K562 (cell line): Measurements from ENCODE around the gene UTP25. TPM values are rescaled to one million over a fixed set of nuclear protein-coding genes. Genes with fewer than 3 reads are reported as not detected.

Experiments
- CCNT2 ChIP-seq: IDR thresholded peaks from 2 replicates; pipeline ENCODE4 v1.6.1; 2011; ENCODE audit warnings: borderline replicate concordance, low read depth, mild to moderate bottlenecking, moderate library complexity, mixed read lengths, low read length; ENCODE audit not compliant: insufficient read length; ENCODE audit errors: extremely low read depth
- CTCF ChIP-seq, 3 experiments: IDR thresholded peaks in 2 of 3; conservative IDR thresholded peaks in 1 of 3; 2 replicates each; pipeline ENCODE4 v1.5.1; 2011 to 2012; ENCODE audit warnings: low read length in 3 of 3, mild to moderate bottlenecking in 3 of 3, control low read depth in 2 of 3, improper control_type of control experiment in 1 of 3, inconsistent platforms in 1 of 3, low read depth in 1 of 3, mixed read lengths in 1 of 3, moderate library complexity in 1 of 3; ENCODE audit not compliant: insufficient read depth in 2 of 3
- E2F6 ChIP-seq, 2 experiments: IDR thresholded peaks; 2 replicates each; pipeline ENCODE4 v1.6.1; 2011; ENCODE audit warnings: borderline replicate concordance in 1 of 2, control low read depth in 1 of 2, low read depth in 1 of 2, low read length in 1 of 2, mild to moderate bottlenecking in 1 of 2, mixed read lengths in 1 of 2, moderate library complexity in 1 of 2; ENCODE audit not compliant: insufficient read depth in 1 of 2, insufficient read length in 1 of 2, poor library complexity in 1 of 2, severe bottlenecking in 1 of 2; ENCODE audit errors: extremely low read depth in 1 of 2
- ELK1 ChIP-seq: sonication (generic); formaldehyde crosslinking; IDR thresholded peaks from 2 replicates; pipeline ENCODE4 v1.8.1; 2022; ENCODE audit warnings: missing genetic modification reagents
- ILF3 ChIP-seq: fragments of 450-650 bp; IDR thresholded peaks from 2 replicates; pipeline ENCODE4 v1.6.1; 2018; ENCODE audit warnings: antibody characterized with exemption, mild to moderate bottlenecking, moderate library complexity, borderline replicate concordance
- KAT8 ChIP-seq: fragments of 450-650 bp; IDR thresholded peaks from 2 replicates; pipeline ENCODE4 v1.6.1; 2016; ENCODE audit warnings: low read depth, mild to moderate bottlenecking
- KDM5B ChIP-seq: fragments of 200-600 bp; sonication (generic); IDR thresholded peaks from 2 replicates; pipeline ENCODE4 v1.6.1; 2012; ENCODE audit warnings: low read depth, mild to moderate bottlenecking, moderate library complexity, low read length, control low read depth, inconsistent platforms; ENCODE audit not compliant: insufficient replicate concordance
- NFE2L1 ChIP-seq: fragments of 450-650 bp; IDR thresholded peaks from 2 replicates; pipeline ENCODE4 v1.6.1; 2016; ENCODE audit warnings: missing genetic modification characterization, low read depth, mild to moderate bottlenecking, missing compliant biosample characterization, moderate library complexity, borderline replicate concordance
- PYGO2 ChIP-seq: fragments of 450-650 bp; IDR thresholded peaks from 2 replicates; pipeline ENCODE4 v1.6.1; 2016; ENCODE audit warnings: mild to moderate bottlenecking, missing genetic modification characterization, moderate library complexity, missing compliant biosample characterization
- RUNX1 ChIP-seq: sonication (generic); IDR thresholded peaks from 2 replicates; pipeline ENCODE4 v1.6.1; 2016; ENCODE audit warnings: antibody characterized with exemption, low read depth
- TBL1XR1 ChIP-seq, 2 experiments: IDR thresholded peaks; 2 replicates each; pipeline ENCODE4 v1.6.1; 2012; ENCODE audit warnings: improper control_type of control experiment in 2 of 2, low read length in 2 of 2, mild to moderate bottlenecking in 1 of 2
- ZBTB11 ChIP-seq, 3 experiments: fragments of 200-800 bp in 1 of 3; fragments of 250-450 bp in 1 of 3; fragments of 450-650 bp in 1 of 3; sonication (Bioruptor Pico) in 1 of 3; sonication (Bioruptor generic) in 1 of 3; formaldehyde crosslinking in 1 of 3; IDR thresholded peaks; 2 replicates each; pipeline versions ENCODE4 v1.6.1 to v1.8.0; 2016 to 2022; ENCODE audit warnings: mild to moderate bottlenecking in 2 of 3, missing genetic modification characterization in 2 of 3, missing compliant biosample characterization in 1 of 3, moderate library complexity in 1 of 3
- ZNF165 ChIP-seq: fragments of 250-450 bp; sonication (Bioruptor Pico); IDR thresholded peaks from 2 replicates; pipeline ENCODE4 v1.4.0; 2020; ENCODE audit warnings: borderline replicate concordance
- ZNF239 ChIP-seq: fragments of 250-450 bp; sonication (Bioruptor Pico); IDR thresholded peaks from 2 replicates; pipeline ENCODE4 v1.4.0; 2020; ENCODE audit warnings: mild to moderate bottlenecking
- ZNF644 ChIP-seq: fragments of 200-800 bp; sonication (Bioruptor generic); IDR thresholded peaks from 2 replicates; pipeline ENCODE4 v1.6.1; 2016; ENCODE audit warnings: low read depth, missing genetic modification characterization, missing compliant biosample characterization
- polyA plus RNA-seq, 8 experiments: library from polyadenylated mRNA; depleted of rRNA in 4 of 8; stranded (reverse) in 5 of 8; unstranded in 3 of 8; fragments of >200 nt; fragmentation: Nextera tagmentation in 2 of 8; fragmentation: Illumina TruSeq in 1 of 8; extraction: Ambion mirVana in 2 of 8; extraction: Trizol in 1 of 8; gene quantifications; 2 replicates each; pipeline versions ENCODE4 v1.2.1 to v1.2.3, GENCODE V29; 2011 to 2014; ENCODE audit warnings: inconsistent platforms in 1 of 8, missing spikeins in 1 of 8
- total RNA-seq, 7 experiments: library from RNA; depleted of rRNA in 6 of 7; stranded (reverse); fragments of >200 nt in 6 of 7; fragmentation: Illumina TruSeq in 2 of 7; extraction: Trizol in 2 of 7; gene quantifications; 2 replicates each; pipeline versions ENCODE4 v1.2.1 to v1.2.3, GENCODE V29; 2011 to 2021; ENCODE audit warnings: low replicate concordance in 1 of 7

The UTP25 gene
- total and polyA plus RNA-seq, 9 of the 15 experiments (the other 6 are each of a cell fraction or from before 2014, with no cell fraction given), result 5.7 to 17.6 (median 12.0) TPM

GRCh38 chr1:209784265-209785169 is 43.3 kb upstream of the UTP25 start, which contains the start of gene C1orf74 (continued):
- TF ChIP-seq KDM5B (peak; percentile 89), KAT8 (0 out of 2 replicates have a peak, but pooled peaks have one; percentile 37), ELK1 (CRISPR knock-in tag) (no peak), PYGO2 (peak; percentile 67; the same call in 1 of the 2 replicates), ZNF239 (CRISPR knock-in tag) (0 out of 2 replicates have a peak, but pooled peaks have one; percentile 10), RUNX1 (no peak), CTCF (IDR thresholded peaks at IDR 0.05 in 2 of 3, conservative IDR thresholded peaks at IDR 0.05 in 1 of 3; ENCODE audit: insufficient read depth in 2 of 3, low read depth in 1 of 3, low read length in 3 of 3) (peak in 2 of 3 experiments; percentile 14 to 34; a peak in 2 of 6 replicates), ZNF165 (CRISPR knock-in tag) (peak; percentile 39; the same call in 1 of the 2 replicates), NFE2L1 (tag) (no peak), ILF3 (no peak), TBL1XR1 (IDR thresholded peaks at IDR 0.05; ENCODE audit: low read length in 2 of 2) (peak; percentile 91), CCNT2 (no peak), E2F6 (IDR thresholded peaks at IDR 0.05; ENCODE audit: borderline replicate concordance in 1 of 2, extremely low read depth in 1 of 2, insufficient read depth in 1 of 2, insufficient read length in 1 of 2, low read depth in 1 of 2, low read length in 1 of 2, poor library complexity in 1 of 2, severe bottlenecking in 1 of 2) (peak; percentile 95 to 97), ZNF644 (tag) (peak; percentile 91), ZBTB11 (CRISPR knock-in tag; IDR thresholded peaks at IDR 0.05) (peak in 1 of 3 experiments; percentile 92; a peak in 2 of 6 replicates)
